ENCODE measurements around the gene MYH11.

GRCh38 chr16:15829460-15829859, 27.4 kb downstream of the MYH11 start:
- no peak for TF ChIP-seq CTCF (IDR thresholded peaks at IDR 0.05; ENCODE audit: low read depth, low read length)
- TF ChIP-seq EZH2phosphoT487 (IDR thresholded peaks at IDR 0.05; ENCODE audit: low read depth): no peak
